H54 (cell line): ENCODE data around the gene GSTT2.
A peak's percentile ranks its signal among the peaks of the same experiment; 100 is the strongest.
"Not testable (repeated sequence)": the region's sequence is repeated elsewhere in the genome, so short reads cannot be mapped to it uniquely, and the experiment has no call there.

Experiments used
- DNase-seq: peaks from one replicate; pipeline ENCODE4 v3.0.0; 2011; ENCODE audit warnings: low spot score, mixed read lengths; ENCODE audit not compliant: insufficient read length
- FAIRE-seq: peaks from 3 replicates; lab custom pipeline; 2011; peaks lifted over from hg19 to GRCh38; lab: Jason Lieb, UNC
- POLR2A ChIP-seq: IDR thresholded peaks from 2 replicates; pipeline ENCODE4 v1.6.1; 2011; ENCODE audit warnings: low read depth, mild to moderate bottlenecking, low read length

Gene GSTT2

DNA sequence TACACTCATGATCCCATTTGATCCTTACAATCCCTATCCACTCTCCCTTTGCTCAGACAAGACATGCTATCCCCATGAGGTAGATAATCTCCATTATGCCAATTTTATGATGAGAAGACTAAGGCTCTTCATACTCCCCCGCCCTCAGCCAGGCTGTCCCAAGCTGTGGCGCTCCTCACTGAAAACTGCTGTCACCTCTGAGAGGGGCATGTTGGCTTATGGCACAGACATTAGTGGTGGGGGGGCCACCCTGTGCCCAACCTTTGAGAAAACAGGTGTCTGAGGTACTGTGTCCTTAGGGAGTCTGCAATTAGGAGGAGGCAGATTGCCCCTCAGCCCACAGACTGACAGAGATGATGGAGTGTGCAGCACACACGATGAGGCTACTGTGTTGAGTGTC, 10.9 kb upstream of the GSTT2 start:
- no peak for TF ChIP-seq POLR2A
- no peak for DNase-seq
- no peak for FAIRE-seq

DNA sequence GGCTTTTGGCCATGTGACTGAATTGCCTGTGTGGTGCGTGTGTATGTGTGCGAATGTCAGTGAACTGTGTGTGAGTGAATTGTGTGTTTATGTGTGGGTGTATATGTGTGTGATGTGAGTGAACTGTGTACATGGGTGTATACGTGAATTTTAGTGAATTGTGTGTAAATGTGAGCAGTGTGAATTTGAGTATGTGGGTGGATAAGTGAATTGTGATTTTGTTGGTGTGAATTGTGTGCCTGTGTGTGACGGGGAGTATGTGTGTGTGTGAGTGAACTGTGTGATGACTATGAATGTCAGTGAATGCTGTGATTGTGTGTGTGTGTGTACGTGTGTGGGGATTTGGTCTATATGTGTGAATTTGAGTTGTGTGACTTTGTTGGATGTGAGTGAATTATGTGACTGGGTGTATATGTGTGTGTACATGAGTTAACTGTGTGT, 9.7 kb upstream of the GSTT2 start:
- DNase-seq (no peak), FAIRE-seq (no peak)
- no peak for TF ChIP-seq POLR2A

DNA sequence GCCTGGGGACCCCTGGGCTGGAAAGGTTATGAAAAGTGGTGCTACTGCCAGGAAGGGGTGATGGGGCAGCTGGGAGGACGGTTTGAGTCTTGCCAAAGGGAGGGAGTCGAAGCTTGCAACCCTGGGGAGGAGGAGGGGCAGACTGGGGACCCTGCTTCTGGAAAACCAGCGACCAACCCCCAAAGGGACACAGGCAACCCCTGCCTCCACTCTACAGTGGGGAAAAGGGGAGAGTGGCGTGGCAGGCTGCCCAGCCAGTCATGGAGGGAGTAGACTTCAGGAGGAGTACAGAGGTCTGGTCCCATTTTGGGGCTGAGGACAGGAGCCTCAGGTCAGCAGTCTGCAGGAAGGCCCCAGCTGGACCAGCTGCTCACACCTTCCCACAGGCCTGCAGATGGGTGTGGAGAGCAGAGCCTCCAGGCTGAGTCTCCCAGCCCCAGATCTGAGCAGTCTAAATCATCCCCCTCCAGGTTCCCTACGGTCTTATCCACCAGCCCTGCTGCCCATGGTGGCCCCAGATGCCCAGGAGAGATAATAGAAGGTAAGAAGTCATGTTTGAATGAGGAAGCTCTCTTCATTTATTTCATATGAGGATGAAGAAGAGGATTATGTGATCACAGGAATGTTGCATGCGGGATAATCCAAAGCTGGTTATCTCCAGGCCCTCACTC, 9.0 kb upstream of the GSTT2 start:
- DNase-seq (no peak), FAIRE-seq (no peak)
- TF ChIP-seq POLR2A = no peak

DNA sequence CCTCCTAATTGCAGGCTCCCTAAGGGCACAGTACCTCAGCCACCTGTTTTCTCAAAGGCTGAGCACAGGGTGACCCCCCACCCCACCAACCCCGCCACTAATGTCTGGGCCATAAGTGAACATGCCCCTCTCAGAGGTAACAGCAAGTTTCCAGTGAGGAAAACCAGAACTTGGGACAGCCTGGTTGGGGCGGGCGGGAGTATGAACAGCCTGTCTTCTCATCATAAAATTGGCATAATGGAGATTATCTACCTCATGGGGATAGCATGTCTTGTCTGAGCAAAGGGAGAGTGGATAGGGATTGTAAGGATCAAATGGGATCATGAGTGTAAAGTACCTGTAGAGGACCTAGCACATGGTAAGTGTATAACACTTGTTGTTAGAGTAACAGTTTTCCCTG, 8.0 kb upstream of the GSTT2 start:
- not testable (repeated sequence) for FAIRE-seq, DNase-seq

DNA sequence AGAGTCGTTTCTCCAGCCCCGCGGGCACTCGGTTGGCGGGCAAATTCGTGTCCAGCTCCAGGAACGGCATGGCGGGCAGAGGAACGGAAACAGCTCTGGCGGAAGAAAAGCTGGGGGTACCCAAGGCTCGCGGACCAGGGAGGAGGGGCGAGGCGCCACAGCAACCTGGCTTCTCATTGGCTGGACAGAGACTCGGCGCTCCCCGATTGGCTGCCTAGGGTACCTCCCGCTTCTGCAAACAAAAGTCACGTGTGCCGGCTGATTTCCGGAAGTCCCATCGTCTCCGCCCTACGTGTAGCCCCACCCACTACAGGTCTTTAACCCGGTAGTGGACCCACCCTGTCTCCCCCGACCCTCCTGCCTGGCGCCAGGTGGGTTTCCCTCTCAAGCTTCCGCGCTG, 5.6 kb upstream of the GSTT2 start, which contains the start of gene DDT:
TSS of gene DDT (minus strand) at position 97 of the 400 bp plus-strand sequence. CDS start at position 70, 27 bp downstream.
- peak; percentile 90 for FAIRE-seq
- DNase-seq = not testable (repeated sequence)

DNA sequence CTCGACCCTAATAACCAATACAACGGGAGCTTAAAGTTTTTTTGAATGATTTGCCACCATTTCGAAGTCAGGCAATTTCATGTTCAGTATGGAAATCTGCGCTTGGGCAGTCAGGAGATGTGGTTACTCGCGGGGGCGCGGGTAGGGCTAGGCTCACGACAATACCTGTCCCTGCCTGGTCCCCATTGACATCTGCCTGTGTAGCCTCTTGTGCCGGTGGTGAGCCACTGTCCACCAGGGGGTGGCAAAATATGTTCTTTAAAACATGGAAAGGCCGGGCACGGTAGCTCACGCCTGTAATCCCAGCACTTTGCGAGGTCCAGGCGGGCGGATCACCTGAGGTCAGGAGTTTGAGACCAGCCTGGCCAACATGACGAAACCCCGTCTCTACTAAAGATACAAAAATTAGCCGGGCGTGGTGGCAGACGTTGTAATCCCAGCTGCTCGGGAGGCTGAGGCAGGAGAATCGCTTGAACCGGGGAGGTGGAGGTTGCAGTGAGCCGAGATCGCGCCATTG, 5.0 kb upstream of the GSTT2 start:
- DNase-seq, FAIRE-seq: not testable (repeated sequence)

DNA sequence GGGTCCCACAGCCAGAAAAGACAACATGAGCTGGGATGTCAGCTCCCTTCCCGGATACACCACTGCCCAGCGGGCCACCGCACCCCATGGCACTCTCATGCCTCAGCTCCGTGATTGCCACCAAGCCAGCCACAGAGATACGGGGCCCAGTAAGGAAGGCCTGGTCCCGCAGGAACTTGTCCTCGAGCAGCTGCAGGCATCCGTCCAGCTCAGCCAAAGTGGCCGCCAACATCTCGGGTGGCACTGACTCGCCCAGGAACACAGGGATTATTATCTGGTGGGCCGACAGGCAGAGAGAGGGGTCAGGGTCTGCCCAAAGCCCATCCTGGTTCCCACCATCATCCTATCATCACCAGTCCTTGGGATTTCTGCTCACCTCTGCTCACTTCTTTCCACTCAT, 2.6 kb upstream of the GSTT2 start:
- not testable (repeated sequence) for FAIRE-seq, DNase-seq

DNA sequence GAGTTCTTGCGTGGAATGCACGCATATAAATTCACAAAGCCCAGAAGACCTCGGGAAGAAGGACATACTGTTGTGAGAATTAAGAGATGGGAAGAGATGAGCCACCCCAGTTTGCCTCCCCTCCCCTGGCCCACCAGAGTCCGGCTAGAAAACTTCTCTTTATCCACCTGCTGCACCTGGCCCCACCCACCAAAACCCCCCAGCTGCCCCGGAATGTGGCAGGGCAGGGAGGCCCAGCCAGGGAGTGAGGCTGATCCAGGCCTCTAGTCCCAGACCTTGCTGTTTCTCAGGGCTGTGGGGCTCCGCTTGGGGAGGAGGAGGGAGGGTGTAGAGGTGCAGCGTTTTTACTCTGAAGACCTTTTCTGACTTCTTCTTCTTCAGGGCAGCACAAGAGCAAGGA, 633 bp downstream of the GSTT2 start:
- DNase-seq, FAIRE-seq: not testable (repeated sequence)

DNA sequence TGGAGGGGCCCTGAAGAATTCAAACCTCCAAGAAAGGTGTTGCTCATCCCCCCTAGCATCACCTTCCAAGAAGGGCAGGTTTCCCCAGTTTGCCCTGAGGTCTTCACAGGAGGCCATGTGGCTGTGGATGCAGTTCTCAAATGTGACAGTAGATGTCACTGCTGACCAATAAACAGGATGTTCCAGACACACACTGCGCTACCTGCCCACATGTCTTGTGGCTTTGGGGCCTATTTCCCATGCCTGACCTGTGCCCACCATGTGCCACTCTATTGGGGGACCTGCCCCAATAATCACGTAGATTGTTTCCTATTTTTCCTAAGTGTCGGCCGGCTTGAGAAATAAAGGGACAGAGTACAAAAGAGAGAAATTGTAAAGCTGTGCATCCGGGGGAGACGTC, 4.5 kb downstream of the GSTT2 start:
- DNase-seq (no peak), FAIRE-seq (no peak)
- TF ChIP-seq POLR2A = no peak

DNA sequence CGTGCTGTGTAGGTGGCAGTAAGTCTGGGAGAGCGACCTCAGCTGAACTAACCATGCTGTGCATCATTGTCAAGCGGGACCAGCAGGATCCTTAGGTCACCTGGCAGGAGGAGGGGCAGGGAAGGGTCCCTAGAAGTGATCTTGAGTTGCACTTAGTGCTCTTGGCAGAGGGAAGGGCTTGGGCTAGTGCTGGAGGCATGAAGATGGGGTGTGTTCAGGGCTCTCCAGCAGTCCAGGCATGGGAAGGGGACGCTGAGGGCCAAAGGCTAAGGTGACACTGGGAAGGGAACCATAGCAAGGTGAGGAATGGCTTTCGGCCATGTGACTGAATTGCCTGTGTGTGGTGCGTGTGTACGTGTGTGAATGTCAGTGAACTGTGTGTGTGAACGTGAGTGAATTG, 6.2 kb downstream of the GSTT2 start:
- FAIRE-seq, DNase-seq: not testable (repeated sequence)

DNA sequence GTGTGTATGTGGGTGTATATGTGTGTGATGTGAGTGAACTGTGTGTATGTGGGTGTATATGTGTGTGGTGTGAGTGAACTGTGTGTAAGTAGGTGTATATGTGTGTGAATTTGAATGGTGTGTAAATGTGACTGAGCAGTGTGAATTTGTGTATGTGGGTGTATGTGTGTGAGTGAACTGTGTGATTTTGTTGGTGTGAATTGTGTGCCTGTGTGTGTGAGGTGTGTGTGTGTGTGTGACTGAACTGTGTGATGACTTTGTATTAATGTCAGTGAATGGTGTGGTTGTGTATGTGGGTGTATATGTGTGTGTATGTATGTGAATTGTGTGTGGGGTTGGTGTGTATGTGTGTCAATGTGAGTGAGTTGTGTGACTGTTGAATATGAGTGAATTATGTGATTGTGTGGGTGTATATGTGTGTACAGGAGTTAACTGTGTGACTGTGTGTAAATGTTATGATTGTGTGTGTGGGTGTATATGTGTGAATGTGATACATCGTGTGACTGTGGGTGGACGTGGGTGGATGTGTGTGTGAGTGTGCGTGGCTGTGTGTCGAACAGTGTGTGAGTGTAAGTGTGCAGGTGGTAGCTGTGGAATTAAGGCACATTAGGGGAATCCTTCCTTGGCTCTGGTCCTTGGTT, 6.7 kb downstream of the GSTT2 start:
- FAIRE-seq = not testable (repeated sequence)

DNA sequence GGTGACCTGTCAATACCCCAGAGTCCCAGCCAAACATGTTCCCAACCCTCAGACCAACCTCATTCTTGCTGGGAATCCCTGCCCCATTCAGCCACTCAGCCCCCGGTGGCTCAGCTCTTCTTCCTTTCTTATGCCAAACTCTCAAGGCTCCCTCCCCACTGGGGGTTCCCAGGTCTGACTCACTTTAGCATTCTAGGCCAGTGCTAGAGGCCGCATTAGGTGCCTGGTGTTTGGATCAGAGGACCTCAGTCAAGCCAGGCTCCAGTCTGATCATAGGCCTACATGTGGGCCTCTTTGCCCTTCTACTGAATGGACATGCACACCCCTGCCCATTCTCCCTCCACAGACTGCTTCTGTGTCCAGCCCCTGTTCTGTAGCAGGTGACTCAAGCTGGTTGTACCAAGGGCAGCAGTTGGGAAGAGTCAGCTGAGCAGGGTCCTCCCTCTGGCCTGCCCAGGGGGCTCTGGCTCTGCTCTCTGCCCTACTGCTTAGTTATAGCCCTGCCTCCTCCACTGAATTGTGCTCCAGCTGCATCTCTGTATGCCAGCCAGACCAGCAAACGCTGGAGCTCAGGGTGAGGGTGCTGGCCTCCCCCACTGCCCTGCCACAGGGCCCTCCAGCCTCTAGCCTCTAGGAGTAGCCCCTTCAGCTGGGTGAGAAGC, 9.8 kb downstream of the GSTT2 start:
- FAIRE-seq, DNase-seq: not testable (repeated sequence)

More for the DNA sequence above, 6.7 kb downstream of the GSTT2 start:
- DNase-seq = not testable (repeated sequence)

DNA sequence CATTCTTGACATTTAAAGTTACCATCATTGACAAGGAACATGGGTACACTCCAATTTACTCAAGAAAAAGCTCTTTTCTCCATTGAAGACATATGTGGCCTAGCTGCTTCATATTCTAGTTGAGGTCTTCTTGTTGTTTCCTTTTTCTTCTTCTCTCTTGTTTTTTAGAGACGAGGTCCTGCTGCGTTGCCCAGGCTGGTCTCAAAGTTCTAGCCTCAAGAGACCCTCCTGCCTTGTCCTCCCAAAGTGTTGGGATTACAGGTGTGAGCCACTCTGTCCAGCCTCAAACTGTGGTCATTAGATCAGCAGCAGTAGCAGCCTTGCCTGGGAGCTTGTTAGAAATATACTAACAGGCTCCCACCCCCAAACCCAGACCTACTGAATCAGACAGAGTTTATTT, 13.1 kb downstream of the GSTT2 start:
- not testable (repeated sequence) for DNase-seq, FAIRE-seq

DNA sequence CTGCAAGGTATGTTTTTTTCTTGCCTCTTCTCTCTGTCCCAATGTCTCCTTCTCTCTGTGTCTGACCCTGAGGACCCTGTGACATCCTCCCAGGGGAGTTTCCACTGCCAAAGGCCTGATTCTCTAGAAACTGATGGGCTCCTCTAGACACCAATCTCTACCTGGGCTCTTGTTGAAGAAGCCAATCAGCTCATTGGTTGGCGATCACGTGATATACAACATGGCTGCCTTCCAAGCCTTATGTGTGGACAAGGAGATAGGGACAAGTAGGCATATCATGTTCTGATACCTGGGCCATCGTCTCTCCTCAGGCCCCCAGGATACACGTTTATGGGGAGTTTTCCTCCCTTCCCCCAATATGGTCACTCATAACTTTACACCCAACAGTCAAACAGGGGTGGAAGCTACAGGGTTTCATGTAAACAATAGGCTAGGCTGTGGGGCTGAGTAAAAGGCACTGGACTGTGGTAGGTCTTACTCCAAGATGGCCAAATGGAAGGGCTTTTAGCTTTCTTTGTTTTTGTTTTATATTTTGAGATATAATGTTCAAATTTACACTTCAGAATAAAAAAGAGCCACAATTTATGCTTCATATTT, 13.7 kb downstream of the GSTT2 start:
- not testable (repeated sequence) for DNase-seq, FAIRE-seq
